WTC11 (cell line): ENCODE data around the gene PIP5K1A.

Experiments used
- CREB1 ChIP-seq: sonication (generic); formaldehyde crosslinking; IDR thresholded peaks from 2 replicates; pipeline ENCODE4 v1.8.0; 2023; ENCODE audit warnings: mild to moderate bottlenecking, missing genetic modification reagents
- CTCF ChIP-seq: fragments of 200-600 bp; IDR thresholded peaks from 2 replicates; pipeline ENCODE4 v1.8.0; 2022; ENCODE audit warnings: antibody characterized with exemption
- NFYB ChIP-seq: sonication (generic); formaldehyde crosslinking; conservative IDR thresholded peaks from 2 replicates; pipeline ENCODE4 v1.8.0; 2022; ENCODE audit warnings: low read depth, missing genetic modification reagents
- NR1H2 ChIP-seq: sonication (generic); formaldehyde crosslinking; IDR thresholded peaks from 2 replicates; pipeline ENCODE4 v1.9.0; 2021; ENCODE audit warnings: mild to moderate bottlenecking, moderate library complexity, missing genetic modification reagents
- TEAD1 ChIP-seq: sonication (generic); formaldehyde crosslinking; IDR thresholded peaks from 2 replicates; pipeline ENCODE4 v1.8.0; 2022; ENCODE audit warnings: mild to moderate bottlenecking, missing genetic modification reagents
- TEAD4 ChIP-seq: sonication (generic); formaldehyde crosslinking; IDR thresholded peaks from 2 replicates; pipeline ENCODE4 v1.8.0; 2022; ENCODE audit warnings: mild to moderate bottlenecking, missing genetic modification reagents
- USF2 ChIP-seq: sonication (generic); formaldehyde crosslinking; IDR thresholded peaks from 2 replicates; pipeline ENCODE4 v1.8.1; 2023; ENCODE audit warnings: mild to moderate bottlenecking, missing genetic modification reagents, moderate library complexity
- TF ChIP-seq, protein P1 (sequence below): sonication (generic); formaldehyde crosslinking; IDR thresholded peaks from 2 replicates; pipeline ENCODE4 v1.8.0; 2022; ENCODE audit warnings: mild to moderate bottlenecking, missing genetic modification reagents
- TF ChIP-seq, protein P2 (sequence below): sonication (generic); formaldehyde crosslinking; conservative IDR thresholded peaks from 2 replicates; pipeline ENCODE4 v1.8.1; 2022; ENCODE audit warnings: mild to moderate bottlenecking, missing genetic modification reagents

DNA sequence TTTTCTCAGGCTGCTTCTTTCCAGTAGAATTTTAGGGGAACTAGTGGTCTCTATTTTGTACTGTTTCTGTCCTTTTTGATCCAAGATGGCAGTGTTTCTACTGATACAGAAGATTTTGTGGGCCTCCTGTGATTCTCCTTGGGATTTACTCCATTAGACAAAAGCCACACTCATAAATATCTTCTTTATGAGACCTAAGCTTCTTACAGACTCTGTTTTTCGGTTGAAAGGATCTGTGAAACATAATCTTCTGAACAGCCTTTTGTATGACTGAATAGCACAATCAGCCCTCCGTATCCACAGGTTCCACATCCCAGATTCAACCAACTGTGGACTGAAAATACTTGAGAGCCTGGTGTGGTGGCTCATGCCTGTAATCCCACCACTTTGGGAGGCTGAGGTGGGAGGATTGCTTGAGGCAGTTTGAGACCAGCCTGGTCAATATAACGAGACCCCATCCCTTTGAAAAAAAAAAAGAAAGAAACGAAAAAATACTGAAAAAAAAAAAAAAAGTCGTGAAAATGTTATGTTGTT is 45.4 kb downstream of the PIP5K1A start:
- TF ChIP-seq CTCF: no peak
- TF ChIP-seq CREB1 (CRISPR knock-in tag): no peak
- no peak for TF ChIP-seq NR1H2
- no peak for TF ChIP-seq USF2 (CRISPR knock-in tag)
- TF ChIP-seq NFYB (CRISPR knock-in tag): no peak
- TF ChIP-seq, protein P1, sequence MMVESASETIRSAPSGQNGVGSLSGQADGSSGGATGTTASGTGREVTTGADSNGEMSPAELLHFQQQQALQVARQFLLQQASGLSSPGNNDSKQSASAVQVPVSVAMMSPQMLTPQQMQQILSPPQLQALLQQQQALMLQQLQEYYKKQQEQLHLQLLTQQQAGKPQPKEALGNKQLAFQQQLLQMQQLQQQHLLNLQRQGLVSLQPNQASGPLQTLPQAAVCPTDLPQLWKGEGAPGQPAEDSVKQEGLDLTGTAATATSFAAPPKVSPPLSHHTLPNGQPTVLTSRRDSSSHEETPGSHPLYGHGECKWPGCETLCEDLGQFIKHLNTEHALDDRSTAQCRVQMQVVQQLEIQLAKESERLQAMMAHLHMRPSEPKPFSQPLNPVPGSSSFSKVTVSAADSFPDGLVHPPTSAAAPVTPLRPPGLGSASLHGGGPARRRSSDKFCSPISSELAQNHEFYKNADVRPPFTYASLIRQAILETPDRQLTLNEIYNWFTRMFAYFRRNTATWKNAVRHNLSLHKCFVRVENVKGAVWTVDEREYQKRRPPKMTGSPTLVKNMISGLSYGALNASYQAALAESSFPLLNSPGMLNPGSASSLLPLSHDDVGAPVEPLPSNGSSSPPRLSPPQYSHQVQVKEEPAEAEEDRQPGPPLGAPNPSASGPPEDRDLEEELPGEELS (CRISPR knock-in tag): no peak
- TF ChIP-seq, protein P2, sequence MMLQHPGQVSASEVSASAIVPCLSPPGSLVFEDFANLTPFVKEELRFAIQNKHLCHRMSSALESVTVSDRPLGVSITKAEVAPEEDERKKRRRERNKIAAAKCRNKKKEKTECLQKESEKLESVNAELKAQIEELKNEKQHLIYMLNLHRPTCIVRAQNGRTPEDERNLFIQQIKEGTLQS (CRISPR knock-in tag): no peak
- TF ChIP-seq TEAD1 (CRISPR knock-in tag): no peak
- no peak for TF ChIP-seq TEAD4 (CRISPR knock-in tag)
